K562 (cell line): ENCODE data around the gene VARS1. TPM values are rescaled to one million over a fixed set of nuclear protein-coding genes. Genes with fewer than 3 reads are reported as not detected.

Experiments
- MECOM ChIP-seq: fragments of 250-450 bp; sonication (Bioruptor Pico); IDR thresholded peaks from 2 replicates; pipeline ENCODE4 v1.8.0; 2022; ENCODE audit warnings: inconsistent platforms
- MIER1 ChIP-seq: fragments of 450-650 bp; IDR thresholded peaks from 2 replicates; pipeline ENCODE4 v1.6.1; 2016; ENCODE audit warnings: antibody characterized with exemption, mild to moderate bottlenecking, low read depth
- NR3C1 ChIP-seq: sonication (generic); formaldehyde crosslinking; IDR thresholded peaks from 2 replicates; pipeline ENCODE4 v1.8.1; 2022; ENCODE audit warnings: missing genetic modification reagents
- POLR2A ChIP-seq: fragments of 450-650 bp; conservative IDR thresholded peaks from 2 replicates; pipeline ENCODE4 v1.6.1; 2016
- ZZZ3 ChIP-seq: fragments of 450-650 bp; IDR thresholded peaks from 2 replicates; pipeline ENCODE4 v1.6.1; 2016; ENCODE audit warnings: antibody characterized with exemption, mild to moderate bottlenecking, moderate library complexity
- polyA plus RNA-seq, 8 experiments: library from polyadenylated mRNA; depleted of rRNA in 4 of 8; stranded (reverse) in 5 of 8; unstranded in 3 of 8; fragments of >200 nt; fragmentation: Nextera tagmentation in 2 of 8; fragmentation: Illumina TruSeq in 1 of 8; extraction: Ambion mirVana in 2 of 8; extraction: Trizol in 1 of 8; gene quantifications; 2 replicates each; pipeline versions ENCODE4 v1.2.1 to v1.2.3, GENCODE V29; 2011 to 2014; ENCODE audit warnings: inconsistent platforms in 1 of 8, missing spikeins in 1 of 8
- total RNA-seq, 7 experiments: library from RNA; depleted of rRNA in 6 of 7; stranded (reverse); fragments of >200 nt in 6 of 7; fragmentation: Illumina TruSeq in 2 of 7; extraction: Trizol in 2 of 7; gene quantifications; 2 replicates each; pipeline versions ENCODE4 v1.2.1 to v1.2.3, GENCODE V29; 2011 to 2021; ENCODE audit warnings: low replicate concordance in 1 of 7
- TF ChIP-seq, protein P1 (sequence below): IDR thresholded peaks from 3 replicates; pipeline ENCODE4 v1.6.1; 2011; ENCODE audit warnings: borderline replicate concordance, mild to moderate bottlenecking; ENCODE audit not compliant: insufficient read length, insufficient read depth
- TF ChIP-seq, protein P2 (sequence below): fragments of 450-650 bp; IDR thresholded peaks from 2 replicates; pipeline ENCODE4 v1.6.1; 2016; ENCODE audit warnings: mild to moderate bottlenecking, moderate library complexity
- TF ChIP-seq, protein P3 (sequence below), 2 experiments: IDR thresholded peaks; 2 replicates each; pipeline ENCODE4 v1.6.1; 2011; ENCODE audit warnings: borderline replicate concordance in 1 of 2, control low read depth in 1 of 2, low read depth in 1 of 2, low read length in 1 of 2, mild to moderate bottlenecking in 1 of 2, mixed read lengths in 1 of 2, moderate library complexity in 1 of 2; ENCODE audit not compliant: insufficient read depth in 1 of 2, insufficient read length in 1 of 2, poor library complexity in 1 of 2, severe bottlenecking in 1 of 2; ENCODE audit errors: extremely low read depth in 1 of 2
- TF ChIP-seq, protein P4 (sequence below): fragments of 250-450 bp; sonication (Bioruptor Pico); IDR thresholded peaks from 2 replicates; pipeline ENCODE4 v1.5.0; 2021; ENCODE audit warnings: mild to moderate bottlenecking, moderate library complexity

The VARS1 gene
- total and polyA plus RNA-seq, 9 of the 15 experiments (the other 6 are each of a cell fraction or from before 2014, with no cell fraction given): 2.9 to 488 (median 130) TPM

DNA sequence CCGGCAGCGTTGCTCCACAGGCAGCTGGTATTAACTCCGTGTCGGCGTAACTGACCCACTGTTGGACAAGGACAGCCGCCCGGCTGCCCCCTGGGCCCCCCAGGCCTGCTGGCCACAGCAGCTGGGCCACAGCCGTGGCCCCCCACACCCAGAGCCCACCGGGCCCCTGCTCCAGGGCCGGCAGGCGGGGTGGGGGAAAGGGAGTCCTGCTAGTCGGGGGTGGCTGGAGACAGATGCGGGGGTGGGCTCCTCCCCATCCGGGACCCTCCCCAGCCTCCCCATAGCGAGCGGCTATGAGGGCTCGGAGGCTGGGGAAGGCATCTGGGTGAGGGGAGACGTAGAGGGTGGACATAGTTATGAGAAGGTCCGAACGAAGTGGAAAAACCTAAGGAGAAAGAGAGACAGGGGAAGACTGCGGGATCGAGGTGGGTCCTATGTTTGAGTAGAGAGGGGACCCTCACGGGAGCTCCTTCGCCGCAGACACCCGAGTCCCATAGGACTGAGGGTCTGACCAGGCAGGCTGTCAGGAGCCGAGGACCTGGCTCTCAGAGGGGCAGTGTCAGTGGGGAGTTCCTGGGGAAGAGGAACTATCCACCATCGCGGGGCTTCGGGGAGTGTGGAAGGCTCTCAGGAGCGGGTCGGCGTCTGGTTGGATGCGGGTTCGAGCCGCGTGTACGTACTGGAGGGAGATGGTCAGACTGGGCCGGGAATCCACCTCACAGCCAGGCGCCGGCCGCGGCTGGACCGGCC is 511 bp downstream of the VARS1 start (continued):
- TF ChIP-seq, protein P1, sequence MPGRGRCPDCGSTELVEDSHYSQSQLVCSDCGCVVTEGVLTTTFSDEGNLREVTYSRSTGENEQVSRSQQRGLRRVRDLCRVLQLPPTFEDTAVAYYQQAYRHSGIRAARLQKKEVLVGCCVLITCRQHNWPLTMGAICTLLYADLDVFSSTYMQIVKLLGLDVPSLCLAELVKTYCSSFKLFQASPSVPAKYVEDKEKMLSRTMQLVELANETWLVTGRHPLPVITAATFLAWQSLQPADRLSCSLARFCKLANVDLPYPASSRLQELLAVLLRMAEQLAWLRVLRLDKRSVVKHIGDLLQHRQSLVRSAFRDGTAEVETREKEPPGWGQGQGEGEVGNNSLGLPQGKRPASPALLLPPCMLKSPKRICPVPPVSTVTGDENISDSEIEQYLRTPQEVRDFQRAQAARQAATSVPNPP: no peak
- peak; percentile 69 for TF ChIP-seq MIER1
- no peak for TF ChIP-seq ZZZ3
- TF ChIP-seq, protein P2, sequence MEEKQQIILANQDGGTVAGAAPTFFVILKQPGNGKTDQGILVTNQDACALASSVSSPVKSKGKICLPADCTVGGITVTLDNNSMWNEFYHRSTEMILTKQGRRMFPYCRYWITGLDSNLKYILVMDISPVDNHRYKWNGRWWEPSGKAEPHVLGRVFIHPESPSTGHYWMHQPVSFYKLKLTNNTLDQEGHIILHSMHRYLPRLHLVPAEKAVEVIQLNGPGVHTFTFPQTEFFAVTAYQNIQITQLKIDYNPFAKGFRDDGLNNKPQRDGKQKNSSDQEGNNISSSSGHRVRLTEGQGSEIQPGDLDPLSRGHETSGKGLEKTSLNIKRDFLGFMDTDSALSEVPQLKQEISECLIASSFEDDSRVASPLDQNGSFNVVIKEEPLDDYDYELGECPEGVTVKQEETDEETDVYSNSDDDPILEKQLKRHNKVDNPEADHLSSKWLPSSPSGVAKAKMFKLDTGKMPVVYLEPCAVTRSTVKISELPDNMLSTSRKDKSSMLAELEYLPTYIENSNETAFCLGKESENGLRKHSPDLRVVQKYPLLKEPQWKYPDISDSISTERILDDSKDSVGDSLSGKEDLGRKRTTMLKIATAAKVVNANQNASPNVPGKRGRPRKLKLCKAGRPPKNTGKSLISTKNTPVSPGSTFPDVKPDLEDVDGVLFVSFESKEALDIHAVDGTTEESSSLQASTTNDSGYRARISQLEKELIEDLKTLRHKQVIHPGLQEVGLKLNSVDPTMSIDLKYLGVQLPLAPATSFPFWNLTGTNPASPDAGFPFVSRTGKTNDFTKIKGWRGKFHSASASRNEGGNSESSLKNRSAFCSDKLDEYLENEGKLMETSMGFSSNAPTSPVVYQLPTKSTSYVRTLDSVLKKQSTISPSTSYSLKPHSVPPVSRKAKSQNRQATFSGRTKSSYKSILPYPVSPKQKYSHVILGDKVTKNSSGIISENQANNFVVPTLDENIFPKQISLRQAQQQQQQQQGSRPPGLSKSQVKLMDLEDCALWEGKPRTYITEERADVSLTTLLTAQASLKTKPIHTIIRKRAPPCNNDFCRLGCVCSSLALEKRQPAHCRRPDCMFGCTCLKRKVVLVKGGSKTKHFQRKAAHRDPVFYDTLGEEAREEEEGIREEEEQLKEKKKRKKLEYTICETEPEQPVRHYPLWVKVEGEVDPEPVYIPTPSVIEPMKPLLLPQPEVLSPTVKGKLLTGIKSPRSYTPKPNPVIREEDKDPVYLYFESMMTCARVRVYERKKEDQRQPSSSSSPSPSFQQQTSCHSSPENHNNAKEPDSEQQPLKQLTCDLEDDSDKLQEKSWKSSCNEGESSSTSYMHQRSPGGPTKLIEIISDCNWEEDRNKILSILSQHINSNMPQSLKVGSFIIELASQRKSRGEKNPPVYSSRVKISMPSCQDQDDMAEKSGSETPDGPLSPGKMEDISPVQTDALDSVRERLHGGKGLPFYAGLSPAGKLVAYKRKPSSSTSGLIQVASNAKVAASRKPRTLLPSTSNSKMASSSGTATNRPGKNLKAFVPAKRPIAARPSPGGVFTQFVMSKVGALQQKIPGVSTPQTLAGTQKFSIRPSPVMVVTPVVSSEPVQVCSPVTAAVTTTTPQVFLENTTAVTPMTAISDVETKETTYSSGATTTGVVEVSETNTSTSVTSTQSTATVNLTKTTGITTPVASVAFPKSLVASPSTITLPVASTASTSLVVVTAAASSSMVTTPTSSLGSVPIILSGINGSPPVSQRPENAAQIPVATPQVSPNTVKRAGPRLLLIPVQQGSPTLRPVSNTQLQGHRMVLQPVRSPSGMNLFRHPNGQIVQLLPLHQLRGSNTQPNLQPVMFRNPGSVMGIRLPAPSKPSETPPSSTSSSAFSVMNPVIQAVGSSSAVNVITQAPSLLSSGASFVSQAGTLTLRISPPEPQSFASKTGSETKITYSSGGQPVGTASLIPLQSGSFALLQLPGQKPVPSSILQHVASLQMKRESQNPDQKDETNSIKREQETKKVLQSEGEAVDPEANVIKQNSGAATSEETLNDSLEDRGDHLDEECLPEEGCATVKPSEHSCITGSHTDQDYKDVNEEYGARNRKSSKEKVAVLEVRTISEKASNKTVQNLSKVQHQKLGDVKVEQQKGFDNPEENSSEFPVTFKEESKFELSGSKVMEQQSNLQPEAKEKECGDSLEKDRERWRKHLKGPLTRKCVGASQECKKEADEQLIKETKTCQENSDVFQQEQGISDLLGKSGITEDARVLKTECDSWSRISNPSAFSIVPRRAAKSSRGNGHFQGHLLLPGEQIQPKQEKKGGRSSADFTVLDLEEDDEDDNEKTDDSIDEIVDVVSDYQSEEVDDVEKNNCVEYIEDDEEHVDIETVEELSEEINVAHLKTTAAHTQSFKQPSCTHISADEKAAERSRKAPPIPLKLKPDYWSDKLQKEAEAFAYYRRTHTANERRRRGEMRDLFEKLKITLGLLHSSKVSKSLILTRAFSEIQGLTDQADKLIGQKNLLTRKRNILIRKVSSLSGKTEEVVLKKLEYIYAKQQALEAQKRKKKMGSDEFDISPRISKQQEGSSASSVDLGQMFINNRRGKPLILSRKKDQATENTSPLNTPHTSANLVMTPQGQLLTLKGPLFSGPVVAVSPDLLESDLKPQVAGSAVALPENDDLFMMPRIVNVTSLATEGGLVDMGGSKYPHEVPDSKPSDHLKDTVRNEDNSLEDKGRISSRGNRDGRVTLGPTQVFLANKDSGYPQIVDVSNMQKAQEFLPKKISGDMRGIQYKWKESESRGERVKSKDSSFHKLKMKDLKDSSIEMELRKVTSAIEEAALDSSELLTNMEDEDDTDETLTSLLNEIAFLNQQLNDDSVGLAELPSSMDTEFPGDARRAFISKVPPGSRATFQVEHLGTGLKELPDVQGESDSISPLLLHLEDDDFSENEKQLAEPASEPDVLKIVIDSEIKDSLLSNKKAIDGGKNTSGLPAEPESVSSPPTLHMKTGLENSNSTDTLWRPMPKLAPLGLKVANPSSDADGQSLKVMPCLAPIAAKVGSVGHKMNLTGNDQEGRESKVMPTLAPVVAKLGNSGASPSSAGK: peak; percentile 93
- no peak for TF ChIP-seq NR3C1
- TF ChIP-seq, protein P3, sequence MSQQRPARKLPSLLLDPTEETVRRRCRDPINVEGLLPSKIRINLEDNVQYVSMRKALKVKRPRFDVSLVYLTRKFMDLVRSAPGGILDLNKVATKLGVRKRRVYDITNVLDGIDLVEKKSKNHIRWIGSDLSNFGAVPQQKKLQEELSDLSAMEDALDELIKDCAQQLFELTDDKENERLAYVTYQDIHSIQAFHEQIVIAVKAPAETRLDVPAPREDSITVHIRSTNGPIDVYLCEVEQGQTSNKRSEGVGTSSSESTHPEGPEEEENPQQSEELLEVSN (IDR thresholded peaks at IDR 0.05; ENCODE audit: borderline replicate concordance in 1 of 2, extremely low read depth in 1 of 2, insufficient read depth in 1 of 2, insufficient read length in 1 of 2, low read depth in 1 of 2, low read length in 1 of 2, poor library complexity in 1 of 2, severe bottlenecking in 1 of 2): peak in 1 of 2 experiments; percentile 87
- no peak; the same call in 1 of the 2 replicates for TF ChIP-seq MECOM (CRISPR knock-in tag)
- TF ChIP-seq POLR2A: peak; percentile 86
- TF ChIP-seq, protein P4, sequence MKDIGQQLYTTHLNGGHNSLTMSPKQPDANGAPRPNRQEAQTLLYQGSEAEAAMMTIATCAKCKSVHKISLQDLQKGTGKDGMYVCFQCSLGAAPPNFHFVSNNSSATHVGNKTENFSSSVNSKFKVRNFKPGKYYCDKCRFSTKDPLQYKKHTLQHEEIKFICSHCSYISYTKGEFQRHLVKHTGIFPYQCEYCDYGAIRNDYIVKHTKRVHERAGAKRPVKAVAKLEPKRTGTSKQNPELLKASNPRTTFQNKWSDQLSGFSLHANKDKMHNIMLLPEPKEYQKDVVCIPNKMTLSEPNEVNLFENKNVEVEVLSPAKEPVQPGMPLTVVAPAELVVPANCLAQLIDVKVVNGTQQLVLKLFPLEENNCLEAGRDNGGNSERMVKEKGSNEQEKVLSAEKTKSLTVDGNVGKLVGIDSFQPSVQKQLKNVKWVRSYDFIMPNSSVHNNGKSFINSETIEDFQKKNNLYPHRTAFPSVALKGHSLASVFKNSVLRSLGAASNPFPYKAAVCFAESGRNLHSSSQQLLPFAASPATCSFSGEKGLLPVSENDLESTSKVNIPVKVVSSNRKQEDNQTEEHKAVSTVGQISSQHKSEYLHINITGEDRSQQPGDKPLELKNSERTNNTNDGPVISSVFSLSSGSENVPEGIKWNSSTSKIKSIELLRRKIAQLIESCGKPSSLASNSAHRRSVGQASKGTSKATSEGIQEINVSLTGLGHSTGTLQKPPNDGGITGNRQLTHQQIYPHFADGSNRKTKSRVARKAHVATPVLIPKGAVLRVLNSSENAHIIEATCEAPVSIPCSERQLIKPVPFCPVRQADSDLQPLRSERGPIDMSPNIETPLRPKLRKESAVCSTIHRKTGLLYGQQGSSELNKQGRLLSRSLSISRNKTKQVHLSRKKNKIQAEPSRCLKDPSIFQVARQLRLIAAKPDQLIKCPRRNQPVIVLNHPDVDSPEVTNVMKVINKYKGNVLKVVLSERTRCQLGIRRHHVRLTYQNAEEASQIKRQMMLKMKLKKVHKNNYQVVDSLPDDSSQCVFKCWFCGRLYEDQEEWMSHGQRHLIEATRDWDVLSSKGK: no peak
